H9 (cell line): Measurements from ENCODE around the gene GPC6. TPM values are rescaled to one million over a fixed set of nuclear protein-coding genes. Genes with fewer than 3 reads are reported as not detected.

Experiments
- DNase-seq: peaks from one replicate; pipeline ENCODE4 v3.0.0-alpha.2; 2017
- H2AFZ ChIP-seq: one replicate; pipeline ENCODE4 v1.6.1; 2013; ENCODE audit warnings: mild to moderate bottlenecking, low read length, control low read depth, moderate library complexity
- H2AK5ac ChIP-seq: 2 replicates; pipeline ENCODE4 v1.6.1; 2013; ENCODE audit warnings: low read length, control low read depth, mixed read lengths; ENCODE audit not compliant: insufficient read length
- H2BK120ac ChIP-seq: one replicate; pipeline ENCODE4 v1.6.1; 2013; ENCODE audit warnings: low read depth, mild to moderate bottlenecking, low read length, control low read depth, inconsistent platforms; ENCODE audit not compliant: poor library complexity, severe bottlenecking
- H2BK12ac ChIP-seq: 2 replicates; pipeline ENCODE4 v1.6.1; 2013; ENCODE audit warnings: low read length, control low read depth, mixed read lengths, low read depth; ENCODE audit not compliant: insufficient read length
- H2BK15ac ChIP-seq: 2 replicates; pipeline ENCODE4 v1.6.1; 2013; ENCODE audit warnings: low read depth, low read length, control low read depth
- H2BK20ac ChIP-seq: one replicate; pipeline ENCODE4 v1.6.1; 2013; ENCODE audit warnings: low read depth, mild to moderate bottlenecking, low read length, control low read depth, inconsistent platforms; ENCODE audit not compliant: poor library complexity, severe bottlenecking
- H2BK5ac ChIP-seq: 2 replicates; pipeline ENCODE4 v1.6.1; 2013; ENCODE audit warnings: low read length, control low read depth, mixed read lengths; ENCODE audit not compliant: insufficient read length
- H3K14ac ChIP-seq: 2 replicates; pipeline ENCODE4 v1.6.1; 2013; ENCODE audit warnings: low read length, control low read depth; ENCODE audit not compliant: insufficient read depth
- H3K18ac ChIP-seq: 2 replicates; pipeline ENCODE4 v1.6.1; 2013; ENCODE audit warnings: low read depth, mild to moderate bottlenecking, mixed read lengths, low read length, control low read depth; ENCODE audit not compliant: insufficient read length
- H3K23ac ChIP-seq: 2 replicates; pipeline ENCODE4 v1.6.1; 2013; ENCODE audit warnings: low read length, control low read depth, mixed read lengths, low read depth; ENCODE audit not compliant: insufficient read length
- H3K23me2 ChIP-seq: 2 replicates; pipeline ENCODE4 v1.6.1; 2013; ENCODE audit warnings: low read depth, mild to moderate bottlenecking, mixed read lengths, low read length, control low read depth; ENCODE audit not compliant: insufficient read length, poor library complexity, severe bottlenecking
- H3K27ac ChIP-seq: 2 replicates; pipeline ENCODE4 v1.5.1; 2013; ENCODE audit warnings: low read length, control low read depth, mixed read lengths, low read depth; ENCODE audit not compliant: insufficient read length
- H3K27me3 ChIP-seq: 2 replicates; pipeline ENCODE4 v1.6.1; 2013; ENCODE audit warnings: low read length, control low read depth, inconsistent platforms; ENCODE audit not compliant: insufficient read depth
- H3K4ac ChIP-seq: 2 replicates; pipeline ENCODE4 v1.6.1; 2013; ENCODE audit warnings: low read depth, mild to moderate bottlenecking, control low read depth, inconsistent platforms, low read length, moderate library complexity
- H3K4me1 ChIP-seq: 2 replicates; pipeline ENCODE4 v1.6.1; 2013; ENCODE audit warnings: low read length, control low read depth, inconsistent platforms; ENCODE audit not compliant: insufficient read depth
- H3K4me2 ChIP-seq: 2 replicates; pipeline ENCODE4 v1.6.1; 2013; ENCODE audit warnings: low read length, control low read depth, mixed read lengths; ENCODE audit not compliant: insufficient read length, insufficient read depth
- H3K56ac ChIP-seq: 2 replicates; pipeline ENCODE4 v1.6.1; 2013; ENCODE audit warnings: low read depth, mild to moderate bottlenecking, mixed read lengths, low read length, control low read depth; ENCODE audit not compliant: insufficient read length
- H3K79me1 ChIP-seq: 2 replicates; pipeline ENCODE4 v1.6.1; 2013; ENCODE audit warnings: low read depth, mild to moderate bottlenecking, moderate library complexity, low read length, control low read depth, inconsistent platforms; ENCODE audit not compliant: insufficient read depth, poor library complexity, severe bottlenecking
- H3K79me2 ChIP-seq: 2 replicates; pipeline ENCODE4 v1.6.1; 2013; ENCODE audit warnings: low read length, control low read depth, inconsistent platforms; ENCODE audit not compliant: insufficient read depth
- H3K9ac ChIP-seq: 2 replicates; pipeline ENCODE4 v1.6.1; 2013; ENCODE audit warnings: low read length, control low read depth, mixed read lengths; ENCODE audit not compliant: insufficient read length; ENCODE audit errors: extremely low read depth
- H3K9me3 ChIP-seq: one replicate; pipeline ENCODE4 v1.6.1; 2013; ENCODE audit warnings: low read depth, low read length, inconsistent platforms; ENCODE audit not compliant: control insufficient read depth
- H3T11ph ChIP-seq: one replicate; pipeline ENCODE4 v1.6.1; 2013; ENCODE audit warnings: mild to moderate bottlenecking, low read length, control low read depth, inconsistent platforms
- H4K20me1 ChIP-seq: one replicate; pipeline ENCODE4 v1.6.1; 2013; ENCODE audit not compliant: control insufficient read depth, insufficient read length, insufficient read depth
- H4K5ac ChIP-seq: 2 replicates; pipeline ENCODE4 v1.6.1; 2013; ENCODE audit warnings: low read depth, mild to moderate bottlenecking, mixed read lengths, low read length, control low read depth; ENCODE audit not compliant: insufficient read length
- H4K8ac ChIP-seq: replicated peaks from 2 replicates; pipeline ENCODE4 v1.6.1; 2013; ENCODE audit warnings: low read length, control low read depth, mixed read lengths, low read depth; ENCODE audit not compliant: insufficient read length
- H4K91ac ChIP-seq: 2 replicates; pipeline ENCODE4 v1.6.1; 2013; ENCODE audit warnings: low read depth, mild to moderate bottlenecking, moderate library complexity, mixed read lengths, low read length, control low read depth; ENCODE audit not compliant: insufficient read length
- H3K27ac Mint-ChIP-seq, 3 experiments: 2 replicates in 2 of 3; 3 replicates in 1 of 3; pipeline ENCODE4 v1.8.0; 2020 to 2021; ENCODE audit warnings: mixed read lengths in 3 of 3, mild to moderate bottlenecking in 1 of 3, moderate library complexity in 1 of 3
- H3K27me3 Mint-ChIP-seq: 2 replicates; pipeline ENCODE4 v1.8.0; 2021; ENCODE audit warnings: low read depth, mild to moderate bottlenecking, moderate library complexity, mixed read lengths
- H3K36me3 Mint-ChIP-seq, 3 experiments: 2 replicates in 2 of 3; 3 replicates in 1 of 3; pipeline ENCODE4 v1.8.0; 2020 to 2021; ENCODE audit warnings: low read depth in 3 of 3, mixed read lengths in 3 of 3; ENCODE audit not compliant: insufficient read depth in 1 of 3
- H3K4me1 Mint-ChIP-seq, 2 experiments: 2 replicates each; pipeline ENCODE4 v1.8.0; 2020; ENCODE audit warnings: mixed read lengths in 2 of 2
- H3K4me3 Mint-ChIP-seq, 2 experiments: 2 replicates in 1 of 2; 3 replicates in 1 of 2; pipeline ENCODE4 v1.8.0; 2020 to 2021; ENCODE audit warnings: mild to moderate bottlenecking in 2 of 2, mixed read lengths in 2 of 2, moderate library complexity in 1 of 2
- H3K9me3 Mint-ChIP-seq, 2 experiments: 2 replicates in 1 of 2; 3 replicates in 1 of 2; pipeline ENCODE4 v1.8.0; 2020; ENCODE audit warnings: mild to moderate bottlenecking in 2 of 2, mixed read lengths in 2 of 2, moderate library complexity in 1 of 2
- CTCF ChIP-seq: fragments of 200-600 bp; sonication (generic); conservative IDR thresholded peaks from 3 replicates; pipeline ENCODE4 v1.8.0; 2021; ENCODE audit warnings: antibody characterized with exemption, mild to moderate bottlenecking
- total RNA-seq: library from RNA; stranded (reverse); gene quantifications from 2 replicates; pipeline ENCODE4 v1.2.1, GENCODE V29; 2021

The GPC6 gene
- total RNA-seq, 1 experiment from 2014 or later: 15.6 TPM

- H2BK5ac ChIP-seq: no peak overlapping the region
- H3K4me1 ChIP-seq: no peaks in the 10 kb centered on the region; the same call in 1 of the 2 replicates
- H2BK15ac ChIP-seq: no peak overlapping the region
- H3K23me2 ChIP-seq: no peaks in the 10 kb centered on the region
- H3K4ac ChIP-seq: no peak overlapping the region
- peaks cover 2 to 11% (median 2%) of the 10 kb centered on the region in 3 experiments; a peak in 5 of 7 replicates for H3K36me3 Mint-ChIP-seq
- no peaks in the 10 kb centered on the region for H3K9me3 ChIP-seq
- H2AK5ac ChIP-seq: no peak overlapping the region
- H3K27ac Mint-ChIP-seq: no peak overlapping the region
- H3K9me3 Mint-ChIP-seq: peaks cover 13 to 15% of the 10 kb centered on the region in 2 experiments
- H3K79me1 ChIP-seq: no peaks in the 10 kb centered on the region
- no peak overlapping the region for H2AFZ ChIP-seq
- no peak overlapping the region for H3K4me3 Mint-ChIP-seq
- no peak overlapping the region for H2BK12ac ChIP-seq
- H3K14ac ChIP-seq: no peak overlapping the region
- H3K4me1 Mint-ChIP-seq: peaks cover 12 to 13% of the 10 kb centered on the region in 2 experiments
- DNase-seq: no peak
- H3T11ph ChIP-seq: no peak overlapping the region
- no peak overlapping the region for H3K4me2 ChIP-seq
- no peaks in the 10 kb centered on the region for H3K27me3 ChIP-seq
- H3K9ac ChIP-seq: no peak overlapping the region
- no peaks in the 10 kb centered on the region for H3K79me2 ChIP-seq
- H3K27ac ChIP-seq: no peak overlapping the region
- H4K91ac ChIP-seq: no peak overlapping the region
- H3K23ac ChIP-seq: no peak overlapping the region
- no peak overlapping the region for H2BK120ac ChIP-seq
- H3K27me3 Mint-ChIP-seq: no peaks in the 10 kb centered on the region
- no peak overlapping the region for H3K18ac ChIP-seq
- H4K8ac ChIP-seq: no peak overlapping the region
- H3K56ac ChIP-seq: no peak overlapping the region
- no peak overlapping the region for H4K5ac ChIP-seq
- TF ChIP-seq CTCF: no peak
- no peak overlapping the region for H2BK20ac ChIP-seq
- no peaks in the 10 kb centered on the region for H4K20me1 ChIP-seq
Observed at GRCh38 chr13:94417294-94417693, 1190.7 kb downstream of the GPC6 start.
